GM06990 (cell line): ENCODE data around the gene MGST2.

Experiments used
- DNase-seq: peaks from one replicate; pipeline ENCODE4 v3.0.0-alpha.2; 2011; ENCODE audit not compliant: insufficient read length; ENCODE audit errors: extremely low read depth
- H3K27me3 ChIP-seq: replicated peaks from 2 replicates; pipeline ENCODE4 v1.6.0; 2011; ENCODE audit warnings: low read length; ENCODE audit not compliant: control insufficient read depth, insufficient read depth
- H3K36me3 ChIP-seq: 2 replicates; pipeline ENCODE4 v1.5.1; 2011; ENCODE audit warnings: low read length; ENCODE audit not compliant: control insufficient read depth, insufficient read depth
- H3K4me3 ChIP-seq: replicated peaks from 2 replicates; pipeline ENCODE4 v1.5.1; 2011; ENCODE audit warnings: low read depth, mild to moderate bottlenecking, control low read depth, low read length
- TF ChIP-seq, protein P1 (sequence below): IDR thresholded peaks from 2 replicates; pipeline ENCODE4 v1.5.1; 2011; ENCODE audit warnings: low read length, control low read depth, mild to moderate bottlenecking, inconsistent platforms; ENCODE audit not compliant: insufficient read depth, poor library complexity, severe bottlenecking

The MGST2 gene

DNA sequence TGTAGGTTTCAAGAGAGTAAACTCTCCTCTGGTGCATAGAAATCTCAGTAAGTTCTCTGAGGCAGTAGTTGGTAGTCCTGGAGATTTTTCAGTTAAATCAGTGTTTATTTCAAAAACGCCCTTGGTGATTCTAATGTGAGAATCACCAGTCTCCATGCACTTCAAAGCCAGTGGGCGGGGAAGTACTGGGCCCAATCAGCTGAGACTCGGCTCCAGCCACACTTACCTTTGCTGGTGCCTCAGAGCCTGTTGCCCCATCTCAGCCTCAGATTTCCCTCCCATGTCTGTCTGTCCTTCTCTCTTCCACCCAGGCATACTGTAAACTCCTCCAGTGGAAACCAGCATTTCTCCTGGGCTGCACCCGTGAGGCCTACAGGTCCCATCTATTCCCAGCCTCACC, 7.4 kb upstream of the MGST2 start:
- Histone ChIP-seq H3K27me3 (no peaks in the 10 kb centered on the region), H3K36me3 (no peaks in the 10 kb centered on the region), H3K4me3 (no peak overlapping the region)
- TF ChIP-seq, protein P1, sequence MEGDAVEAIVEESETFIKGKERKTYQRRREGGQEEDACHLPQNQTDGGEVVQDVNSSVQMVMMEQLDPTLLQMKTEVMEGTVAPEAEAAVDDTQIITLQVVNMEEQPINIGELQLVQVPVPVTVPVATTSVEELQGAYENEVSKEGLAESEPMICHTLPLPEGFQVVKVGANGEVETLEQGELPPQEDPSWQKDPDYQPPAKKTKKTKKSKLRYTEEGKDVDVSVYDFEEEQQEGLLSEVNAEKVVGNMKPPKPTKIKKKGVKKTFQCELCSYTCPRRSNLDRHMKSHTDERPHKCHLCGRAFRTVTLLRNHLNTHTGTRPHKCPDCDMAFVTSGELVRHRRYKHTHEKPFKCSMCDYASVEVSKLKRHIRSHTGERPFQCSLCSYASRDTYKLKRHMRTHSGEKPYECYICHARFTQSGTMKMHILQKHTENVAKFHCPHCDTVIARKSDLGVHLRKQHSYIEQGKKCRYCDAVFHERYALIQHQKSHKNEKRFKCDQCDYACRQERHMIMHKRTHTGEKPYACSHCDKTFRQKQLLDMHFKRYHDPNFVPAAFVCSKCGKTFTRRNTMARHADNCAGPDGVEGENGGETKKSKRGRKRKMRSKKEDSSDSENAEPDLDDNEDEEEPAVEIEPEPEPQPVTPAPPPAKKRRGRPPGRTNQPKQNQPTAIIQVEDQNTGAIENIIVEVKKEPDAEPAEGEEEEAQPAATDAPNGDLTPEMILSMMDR: no peak
- DNase-seq: no peak

DNA sequence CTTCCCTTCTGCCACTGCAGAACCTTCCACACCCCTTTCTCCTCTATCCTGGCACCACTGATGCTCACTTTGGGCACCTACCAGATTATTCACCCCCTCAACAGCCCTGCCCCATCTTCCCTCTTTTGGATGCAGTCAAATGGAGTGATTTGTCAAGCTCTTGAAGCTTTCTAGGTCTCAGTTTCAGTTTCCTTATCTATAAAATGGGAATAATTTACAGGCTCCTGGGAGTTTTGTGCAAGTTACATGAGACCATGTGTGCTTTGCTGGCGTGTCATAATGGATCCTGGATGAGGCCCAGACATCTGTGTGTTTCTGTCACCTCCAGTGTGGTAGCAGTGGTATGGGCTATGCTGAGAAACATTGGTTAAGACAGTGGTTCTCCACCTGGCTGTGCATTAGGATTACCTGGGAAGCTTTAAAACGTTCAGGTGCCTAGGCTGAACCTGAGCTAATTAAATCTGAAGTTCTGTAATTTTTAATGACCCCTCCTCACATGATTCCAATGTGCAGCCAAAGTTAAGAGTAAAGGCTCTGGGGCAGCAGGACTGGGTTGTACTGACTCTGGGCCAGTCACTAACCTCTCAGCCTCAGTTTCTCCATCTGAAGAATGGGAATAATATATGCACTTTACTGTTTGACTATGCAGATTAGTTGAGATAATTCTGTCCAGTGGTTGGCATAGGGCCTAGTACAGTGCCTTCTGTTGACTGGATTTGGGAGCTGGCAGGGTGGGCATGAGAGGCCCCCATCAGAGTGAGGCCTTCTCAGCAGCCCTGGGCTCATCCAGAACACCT, 6.8 kb upstream of the MGST2 start:
- H3K36me3 ChIP-seq: no peaks in the 10 kb centered on the region
- TF ChIP-seq, protein P1: no peak
- DNase-seq: no peak
- no peak overlapping the region for H3K4me3 ChIP-seq
- no peaks in the 10 kb centered on the region for H3K27me3 ChIP-seq

DNA sequence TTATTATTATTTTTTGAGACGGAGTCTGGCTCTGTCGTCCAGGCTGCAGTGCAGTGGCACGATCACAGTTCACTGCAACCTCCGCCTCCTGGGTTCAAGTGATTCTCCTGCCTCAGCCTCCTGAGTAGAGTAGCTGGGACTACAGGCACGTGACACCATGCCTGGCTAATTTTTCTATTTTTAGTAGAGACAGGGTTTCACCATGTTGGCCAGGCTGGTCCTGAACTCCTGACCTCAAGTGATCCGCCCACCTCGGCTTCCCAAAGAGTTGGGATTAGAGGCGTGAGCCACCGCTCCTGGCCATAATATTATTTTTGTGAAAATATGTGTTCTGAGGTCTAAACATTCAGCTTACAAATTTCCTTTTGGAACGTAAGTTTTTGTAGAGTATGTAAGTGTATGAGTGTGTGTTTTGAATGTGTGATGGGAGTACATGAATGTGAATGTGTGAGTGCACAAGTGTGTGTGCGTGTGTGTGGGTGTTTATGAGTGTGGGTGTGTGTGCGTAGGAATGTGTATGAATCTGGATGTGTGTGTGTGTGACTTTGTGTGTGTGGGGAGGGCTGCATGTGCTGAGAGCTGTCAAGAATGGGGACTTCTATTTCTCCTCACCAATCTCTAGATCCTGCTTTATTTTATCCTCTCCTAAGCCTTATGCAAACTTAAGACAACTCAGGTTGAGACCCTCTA, 5.7 kb upstream of the MGST2 start:
- DNase-seq: no peak
- Histone ChIP-seq H3K27me3 (no peaks in the 10 kb centered on the region), H3K4me3 (no peak overlapping the region), H3K36me3 (no peaks in the 10 kb centered on the region)
- TF ChIP-seq, protein P1: no peak

DNA sequence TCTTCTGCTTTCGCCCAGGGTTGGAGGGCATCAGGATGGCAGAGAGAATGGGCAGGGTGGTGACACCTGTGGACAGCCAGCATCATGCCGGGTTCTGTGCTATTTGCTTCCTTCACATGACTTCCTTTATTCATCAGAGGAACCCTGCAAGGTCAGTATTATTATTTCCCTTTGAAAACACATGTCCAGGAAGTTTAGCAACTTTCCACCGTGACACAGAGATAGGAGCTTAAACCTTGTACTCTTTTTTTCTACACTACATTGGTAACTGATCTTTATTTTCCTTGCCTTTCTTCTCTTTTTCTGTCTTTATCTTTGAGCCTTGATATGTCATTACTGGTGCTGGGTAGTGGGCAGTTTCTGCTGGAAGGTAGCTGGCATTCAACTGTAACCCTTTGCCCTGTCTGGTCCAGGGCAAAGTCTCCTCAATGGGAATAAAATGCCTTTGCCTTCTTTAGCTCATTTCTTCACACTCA, 5.0 kb upstream of the MGST2 start:
- H3K36me3 ChIP-seq: no peaks in the 10 kb centered on the region
- no peak for DNase-seq
- H3K27me3 ChIP-seq: no peaks in the 10 kb centered on the region
- TF ChIP-seq, protein P1: no peak
- no peak overlapping the region for H3K4me3 ChIP-seq

DNA sequence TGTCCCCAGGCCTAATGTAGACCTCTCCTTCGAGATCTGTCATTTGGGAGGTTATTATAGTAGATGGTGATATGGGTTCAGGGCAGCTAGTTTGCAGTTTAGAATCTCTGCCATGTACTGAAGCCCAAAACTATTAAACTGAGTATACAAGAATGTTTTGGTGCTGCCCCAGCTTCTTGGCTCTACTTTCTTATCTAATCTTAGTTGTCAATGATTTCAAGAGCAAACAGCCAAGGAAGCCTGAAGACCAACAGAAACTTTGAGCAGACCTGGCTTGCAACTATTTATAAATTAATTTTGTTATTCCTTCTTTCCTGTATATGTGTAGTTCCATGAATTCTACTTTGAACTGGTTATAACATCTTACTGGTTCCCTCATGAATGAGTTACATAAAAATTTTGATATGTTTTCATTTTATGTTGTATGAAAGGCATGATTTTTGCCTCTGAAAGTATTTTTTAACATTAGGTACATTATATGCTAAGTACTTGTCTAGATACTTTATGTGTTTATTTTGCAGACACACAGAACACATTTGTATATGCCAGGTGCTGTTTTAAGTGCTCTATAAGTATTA, 2.0 kb upstream of the MGST2 start:
- TF ChIP-seq, protein P1: no peak
- Histone ChIP-seq H3K36me3 (no peaks in the 10 kb centered on the region), H3K27me3 (no peaks in the 10 kb centered on the region), H3K4me3 (no peak overlapping the region)
- DNase-seq: no peak
